MCF 10A (cell line): ENCODE measurements around the gene APC2. TPM values are rescaled to one million over a fixed set of nuclear protein-coding genes. Genes with fewer than 3 reads are reported as not detected.
A peak's percentile ranks its signal among the peaks of the same experiment; 100 is the strongest.

Experiments used
- BruUV-seq: library from RNA; stranded (reverse); fragments of 400-500 nt; replicated peaks from 2 replicates; lab custom pipeline; 2021; lab: Mats Ljungman, UMichigan
- CTCF ChIA-PET: fragments of 300-600 bp; sonication (Branson Sonifier 250); formaldehyde crosslinking; extraction: SDS; loops from one replicate; lab custom pipeline; 2021; ENCODE audit warnings: antibody characterized with exemption, inconsistent platforms; lab: Yijun Ruan, JAX
- POLR2A ChIA-PET: fragments of 300-600, 350-650 bp; sonication (Branson Sonifier 250); formaldehyde crosslinking; extraction: SDS; loops from one replicate; lab custom pipeline; 2020; ENCODE audit warnings: antibody characterized with exemption, inconsistent platforms; lab: Yijun Ruan, JAX
- DNase-seq: peaks from one replicate; pipeline ENCODE4 v3.0.0-alpha.2; 2018; ENCODE audit not compliant: unreplicated experiment
- H3K27ac Mint-ChIP-seq: one replicate; pipeline ENCODE4 v1.8.0; 2022; ENCODE audit warnings: mild to moderate bottlenecking, low read depth, mixed read lengths; ENCODE audit not compliant: unreplicated experiment
- H3K27me3 Mint-ChIP-seq: one replicate; pipeline ENCODE4 v1.8.0; 2022; ENCODE audit warnings: mixed read lengths; ENCODE audit not compliant: insufficient read depth, unreplicated experiment
- H3K36me3 Mint-ChIP-seq: one replicate; pipeline ENCODE4 v1.8.0; 2022; ENCODE audit warnings: mild to moderate bottlenecking, moderate library complexity, mixed read lengths; ENCODE audit not compliant: insufficient read depth, unreplicated experiment
- H3K4me1 Mint-ChIP-seq: one replicate; pipeline ENCODE4 v1.8.0; 2022; ENCODE audit warnings: mixed read lengths; ENCODE audit not compliant: insufficient read depth, unreplicated experiment
- H3K4me3 Mint-ChIP-seq: one replicate; pipeline ENCODE4 v1.8.0; 2022; ENCODE audit warnings: mild to moderate bottlenecking, moderate library complexity, mixed read lengths; ENCODE audit not compliant: unreplicated experiment
- H3K9me3 Mint-ChIP-seq: one replicate; pipeline ENCODE4 v1.8.0; 2022; ENCODE audit warnings: mixed read lengths; ENCODE audit not compliant: unreplicated experiment
- intact Hi-C: fragments of 100-400 bp; cut with micrococcal nuclease; formaldehyde crosslinking; loops from 2 replicates; pipeline ENCODE4 v1.14.1; 2022
- total RNA-seq: library from RNA; stranded (reverse); gene quantifications from 2 replicates; pipeline ENCODE4 v1.2.3, GENCODE V29; 2022
- TF ChIP-seq, protein P1 (sequence below): fragments of 200-600 bp; IDR thresholded peaks from one replicate; pipeline ENCODE4 v1.8.0; 2022; ENCODE audit warnings: antibody characterized with exemption, mild to moderate bottlenecking; ENCODE audit not compliant: unreplicated experiment

APC2 gene
- total RNA-seq, 1 experiment from 2014 or later = 0.23 TPM

DNA sequence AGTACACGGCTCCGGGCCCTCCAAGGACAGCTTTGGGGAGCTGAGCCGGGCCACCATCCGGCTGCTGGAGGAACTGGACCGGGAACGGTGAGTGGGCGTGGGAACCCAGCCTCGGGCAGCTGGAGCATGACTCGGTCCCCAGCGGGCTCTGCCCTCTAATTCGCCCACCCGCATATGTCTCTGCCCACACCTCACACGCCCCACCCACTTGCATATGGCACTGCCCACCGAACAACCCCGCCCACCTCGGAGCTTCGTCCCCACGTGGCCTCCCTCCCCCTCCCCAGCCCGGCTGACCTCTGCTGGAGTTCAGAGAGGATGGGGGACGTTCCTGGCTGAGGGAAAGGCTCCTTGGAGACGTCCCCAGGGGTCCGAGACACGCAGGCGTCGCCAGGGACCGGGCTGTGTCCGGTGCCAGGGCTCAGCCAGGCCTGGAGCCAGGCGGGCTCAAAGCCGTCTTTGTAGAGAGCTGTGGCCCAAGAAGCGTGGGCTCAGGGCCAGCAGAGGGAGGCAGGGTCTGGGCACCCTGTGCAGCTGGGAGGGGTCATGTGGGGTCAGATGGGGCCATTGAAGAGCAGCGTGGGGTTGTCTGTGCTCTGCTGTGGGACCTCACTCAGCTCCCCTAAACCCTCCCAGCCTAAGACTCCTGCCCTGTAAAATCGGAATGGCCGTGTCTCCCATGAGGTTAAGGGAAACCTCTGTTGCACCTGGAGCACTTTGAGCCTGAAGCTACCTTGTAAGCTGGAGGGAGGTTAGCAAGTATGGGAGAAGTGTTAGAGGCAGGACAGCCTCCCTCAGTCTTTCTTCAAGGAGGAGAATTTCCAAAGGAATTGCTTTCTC lies 3.8 kb downstream of the APC2 start:
- H3K4me1 Mint-ChIP-seq = no peaks in the 10 kb centered on the region
- H3K27me3 Mint-ChIP-seq = peaks cover 26% of the 10 kb centered on the region
- TF ChIP-seq, protein P1, sequence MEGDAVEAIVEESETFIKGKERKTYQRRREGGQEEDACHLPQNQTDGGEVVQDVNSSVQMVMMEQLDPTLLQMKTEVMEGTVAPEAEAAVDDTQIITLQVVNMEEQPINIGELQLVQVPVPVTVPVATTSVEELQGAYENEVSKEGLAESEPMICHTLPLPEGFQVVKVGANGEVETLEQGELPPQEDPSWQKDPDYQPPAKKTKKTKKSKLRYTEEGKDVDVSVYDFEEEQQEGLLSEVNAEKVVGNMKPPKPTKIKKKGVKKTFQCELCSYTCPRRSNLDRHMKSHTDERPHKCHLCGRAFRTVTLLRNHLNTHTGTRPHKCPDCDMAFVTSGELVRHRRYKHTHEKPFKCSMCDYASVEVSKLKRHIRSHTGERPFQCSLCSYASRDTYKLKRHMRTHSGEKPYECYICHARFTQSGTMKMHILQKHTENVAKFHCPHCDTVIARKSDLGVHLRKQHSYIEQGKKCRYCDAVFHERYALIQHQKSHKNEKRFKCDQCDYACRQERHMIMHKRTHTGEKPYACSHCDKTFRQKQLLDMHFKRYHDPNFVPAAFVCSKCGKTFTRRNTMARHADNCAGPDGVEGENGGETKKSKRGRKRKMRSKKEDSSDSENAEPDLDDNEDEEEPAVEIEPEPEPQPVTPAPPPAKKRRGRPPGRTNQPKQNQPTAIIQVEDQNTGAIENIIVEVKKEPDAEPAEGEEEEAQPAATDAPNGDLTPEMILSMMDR = no peak
- ChIA-PET POLR2A (interaction anchor here (0.7 to 1.5 kb wide), 4 partner anchors 12 to 1979 kb away, joined by 3 to 7 read pairs (median 3); no protein-coding TSS in a partner anchor), CTCF (interaction anchor here (0.6 kb wide), 1 partner anchor 108 kb away, joined by 3 read pairs; no protein-coding TSS in a partner anchor)
- H3K36me3 Mint-ChIP-seq = peaks cover 13% of the 10 kb centered on the region
- H3K4me3 Mint-ChIP-seq = no peak overlapping the region
- H3K27ac Mint-ChIP-seq = no peak overlapping the region
- peak; percentile 70 for DNase-seq
- intact Hi-C loops = no loop called here
- BruUV-seq = no TSS peak
- H3K9me3 Mint-ChIP-seq = no peaks in the 10 kb centered on the region

DNA sequence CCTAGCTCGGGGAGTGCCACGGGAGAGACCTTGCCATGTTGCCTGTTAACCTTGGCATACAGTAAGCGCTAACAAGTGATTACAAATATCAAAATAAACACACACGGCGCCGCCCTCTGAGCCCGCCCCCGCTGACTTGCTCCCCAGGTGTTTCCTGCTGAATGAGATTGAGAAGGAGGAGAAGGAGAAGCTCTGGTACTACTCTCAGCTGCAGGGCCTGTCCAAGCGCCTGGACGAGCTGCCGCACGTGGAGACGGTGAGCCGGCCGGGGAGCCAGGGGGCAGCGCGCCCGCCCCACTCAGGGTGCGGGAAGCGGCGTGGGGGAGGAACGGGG lies 5.0 kb downstream of the APC2 start:
- Mint-ChIP-seq H3K36me3 (peaks cover 18% of the 10 kb centered on the region), H3K27ac (no peak overlapping the region), H3K4me3 (no peak overlapping the region), H3K27me3 (peaks cover 15% of the 10 kb centered on the region), H3K9me3 (no peaks in the 10 kb centered on the region), H3K4me1 (no peaks in the 10 kb centered on the region)
- CTCF ChIA-PET = interaction anchor here (0.7 kb wide), 1 partner anchor 217 kb away, joined by 3 read pairs; no protein-coding TSS in a partner anchor
- POLR2A ChIA-PET = interaction anchor here (0.6 to 1.5 kb wide), 3 partner anchors 11 to 23 kb away, joined by 3 to 7 read pairs (median 5); no protein-coding TSS in a partner anchor
- TF ChIP-seq, protein P1 = no peak
- intact Hi-C loops = no loop called here
- no TSS peak for BruUV-seq
- DNase-seq = peak; percentile 57

- DNase-seq = peak; percentile 94
- Mint-ChIP-seq H3K4me3 (peak overlapping the region; percentile 47), H3K27ac (no peak overlapping the region), H3K36me3 (peaks cover 17% of the 10 kb centered on the region), H3K4me1 (no peaks in the 10 kb centered on the region), H3K27me3 (peaks cover 10% of the 10 kb centered on the region), H3K9me3 (no peaks in the 10 kb centered on the region)
- TF ChIP-seq, protein P1 = no peak
- intact Hi-C loops = no loop called here
- POLR2A ChIA-PET = interaction anchor here (0.7 to 1.3 kb wide), 2 partner anchors 17 to 19 kb away, joined by 3 read pairs; no protein-coding TSS in a partner anchor
- BruUV-seq = no TSS peak
- CTCF ChIA-PET = interaction anchor here (0.6 to 1.0 kb wide), 3 partner anchors 16 to 217 kb away, joined by 3 to 4 read pairs (median 3); no protein-coding TSS in a partner anchor
These were observed 5.6 kb downstream of the APC2 start for GRCh38 chr19:1455336-1456120.
